ENCODE measurements around the gene SF3A2.

GRCh38 chr19:2246014-2246620 lies 9.5 kb downstream of the SF3A2 start:
- TF ChIP-seq CTCF (IDR thresholded peaks at IDR 0.05) = no peak
- TF ChIP-seq EZH2 (IDR thresholded peaks at IDR 0.05) = no peak
